Smooth muscle cell (in vitro differentiated cells): Measurements from ENCODE around the gene NOP10. TPM values are rescaled to one million over a fixed set of nuclear protein-coding genes. Genes with fewer than 3 reads are reported as not detected.
A peak's percentile ranks its signal among the peaks of the same experiment; 100 is the strongest.

Experiments used
- DNase-seq: peaks from one replicate; lab custom pipeline; 2025; ENCODE audit not compliant: unreplicated experiment; lab: John Stamatoyannopoulos, UW
- H2AFZ ChIP-seq: fragments of 200-600 bp; sonication (generic); 2 replicates; pipeline ENCODE4 v1.6.0; 2016; ENCODE audit warnings: antibody characterized with exemption, low read depth, mild to moderate bottlenecking
- H3F3A ChIP-seq: fragments of 200-600 bp; sonication (generic); 2 replicates; pipeline ENCODE4 v1.6.0; 2017; ENCODE audit warnings: antibody characterized with exemption, low read depth
- H3K27ac ChIP-seq: fragments of 200-600 bp; sonication (generic); 2 replicates; pipeline ENCODE4 v1.5.1; 2016; ENCODE audit warnings: low read depth, mild to moderate bottlenecking
- H3K27me3 ChIP-seq: fragments of 200-600 bp; sonication (generic); 2 replicates; pipeline ENCODE4 v1.6.1; 2016; ENCODE audit warnings: low read depth, mild to moderate bottlenecking
- H3K36me3 ChIP-seq: fragments of 200-600 bp; sonication (generic); 2 replicates; pipeline ENCODE4 v1.5.1; 2016; ENCODE audit warnings: low read depth
- H3K4me1 ChIP-seq: fragments of 200-600 bp; sonication (generic); 2 replicates; pipeline ENCODE4 v1.5.1; 2016; ENCODE audit warnings: low read depth
- H3K4me2 ChIP-seq: fragments of 200-600 bp; sonication (generic); 2 replicates; pipeline ENCODE4 v1.6.0; 2016; ENCODE audit warnings: mild to moderate bottlenecking
- H3K4me3 ChIP-seq: fragments of 200-600 bp; sonication (generic); 2 replicates; pipeline ENCODE4 v1.5.1; 2016; ENCODE audit warnings: mild to moderate bottlenecking
- H3K79me2 ChIP-seq: fragments of 200-600 bp; sonication (generic); 2 replicates; pipeline ENCODE4 v1.6.0; 2016; ENCODE audit warnings: low read depth, mild to moderate bottlenecking
- H3K9ac ChIP-seq: fragments of 200-600 bp; sonication (generic); 2 replicates; pipeline ENCODE4 v1.6.0; 2016; ENCODE audit warnings: low read depth
- H3K9me3 ChIP-seq: fragments of 200-600 bp; sonication (generic); replicated peaks from 2 replicates; pipeline ENCODE4 v1.5.1; 2016; ENCODE audit warnings: low read depth
- H4K20me1 ChIP-seq: fragments of 200-600 bp; sonication (generic); 2 replicates; pipeline ENCODE4 v1.6.0; 2016; ENCODE audit warnings: low read depth
- WGBS: methylation state at CpG from one replicate; pipeline ENCODE4 v1.1.7; 2016; ENCODE audit warnings: low lambda C conversion rate; 5-methylcytosine and 5-hydroxymethylcytosine counted together
- polyA plus RNA-seq: library from polyadenylated mRNA; unstranded; fragments of >200 nt; fragmentation: Nextera tagmentation; extraction: Ambion mirVana; gene quantifications from 2 replicates; pipeline ENCODE4 v1.2.1, GENCODE V29; 2016
- total RNA-seq: library from RNA; depleted of rRNA; stranded (reverse); fragments of >200 nt; gene quantifications from 2 replicates; pipeline ENCODE4 v1.2.3, GENCODE V29; 2014
- TF ChIP-seq, protein P1 (sequence below): fragments of 200-600 bp; sonication (generic); IDR thresholded peaks from 2 replicates; pipeline ENCODE4 v1.5.1; 2017; ENCODE audit warnings: borderline replicate concordance, mild to moderate bottlenecking, antibody characterized with exemption; ENCODE audit not compliant: insufficient read depth, poor library complexity, severe bottlenecking

NOP10 gene
- total and polyA plus RNA-seq, 2 experiments from 2014 or later = 305 to 306 TPM

DNA sequence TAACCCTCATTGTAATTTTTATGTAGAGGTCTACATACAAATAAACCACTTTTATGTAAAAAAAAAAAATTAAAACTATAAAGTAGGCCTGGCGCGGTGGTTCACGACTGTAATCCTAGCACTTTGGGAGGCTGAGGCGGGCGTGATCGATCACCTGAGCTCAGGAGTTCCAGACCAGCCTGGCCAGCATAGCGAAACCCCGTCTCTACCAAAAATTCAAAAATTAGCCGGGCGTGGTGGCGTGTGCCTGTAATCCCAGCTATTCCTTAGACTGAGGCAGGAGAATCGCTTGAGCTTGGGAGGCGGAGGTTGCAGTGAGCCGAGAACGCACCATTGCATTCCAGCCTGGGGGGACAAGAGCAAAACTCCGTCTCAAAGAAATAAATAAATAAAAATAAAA, 4.6 kb downstream of the NOP10 start:
- Histone ChIP-seq H3K4me3 (peak overlapping the region; percentile 91), H3K4me1 (peaks cover 8% of the 10 kb centered on the region), H3K27ac (peak overlapping the region; percentile 92), H3K79me2 (peaks cover 24% of the 10 kb centered on the region), H2AFZ (peak overlapping the region; percentile 57), H3K27me3 (no peaks in the 10 kb centered on the region), H3K9ac (peak overlapping the region; percentile 77), H3K36me3 (no peaks in the 10 kb centered on the region), H4K20me1 (no peaks in the 10 kb centered on the region), H3F3A (peaks cover 14% of the 10 kb centered on the region), H3K4me2 (peak overlapping the region; percentile 91), H3K9me3 (no peaks in the 10 kb centered on the region)
- WGBS = 44% methylated on average over 16 of the region's 16 CpGs
- DNase-seq = no peak
- TF ChIP-seq, protein P1, sequence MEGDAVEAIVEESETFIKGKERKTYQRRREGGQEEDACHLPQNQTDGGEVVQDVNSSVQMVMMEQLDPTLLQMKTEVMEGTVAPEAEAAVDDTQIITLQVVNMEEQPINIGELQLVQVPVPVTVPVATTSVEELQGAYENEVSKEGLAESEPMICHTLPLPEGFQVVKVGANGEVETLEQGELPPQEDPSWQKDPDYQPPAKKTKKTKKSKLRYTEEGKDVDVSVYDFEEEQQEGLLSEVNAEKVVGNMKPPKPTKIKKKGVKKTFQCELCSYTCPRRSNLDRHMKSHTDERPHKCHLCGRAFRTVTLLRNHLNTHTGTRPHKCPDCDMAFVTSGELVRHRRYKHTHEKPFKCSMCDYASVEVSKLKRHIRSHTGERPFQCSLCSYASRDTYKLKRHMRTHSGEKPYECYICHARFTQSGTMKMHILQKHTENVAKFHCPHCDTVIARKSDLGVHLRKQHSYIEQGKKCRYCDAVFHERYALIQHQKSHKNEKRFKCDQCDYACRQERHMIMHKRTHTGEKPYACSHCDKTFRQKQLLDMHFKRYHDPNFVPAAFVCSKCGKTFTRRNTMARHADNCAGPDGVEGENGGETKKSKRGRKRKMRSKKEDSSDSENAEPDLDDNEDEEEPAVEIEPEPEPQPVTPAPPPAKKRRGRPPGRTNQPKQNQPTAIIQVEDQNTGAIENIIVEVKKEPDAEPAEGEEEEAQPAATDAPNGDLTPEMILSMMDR = no peak

DNA sequence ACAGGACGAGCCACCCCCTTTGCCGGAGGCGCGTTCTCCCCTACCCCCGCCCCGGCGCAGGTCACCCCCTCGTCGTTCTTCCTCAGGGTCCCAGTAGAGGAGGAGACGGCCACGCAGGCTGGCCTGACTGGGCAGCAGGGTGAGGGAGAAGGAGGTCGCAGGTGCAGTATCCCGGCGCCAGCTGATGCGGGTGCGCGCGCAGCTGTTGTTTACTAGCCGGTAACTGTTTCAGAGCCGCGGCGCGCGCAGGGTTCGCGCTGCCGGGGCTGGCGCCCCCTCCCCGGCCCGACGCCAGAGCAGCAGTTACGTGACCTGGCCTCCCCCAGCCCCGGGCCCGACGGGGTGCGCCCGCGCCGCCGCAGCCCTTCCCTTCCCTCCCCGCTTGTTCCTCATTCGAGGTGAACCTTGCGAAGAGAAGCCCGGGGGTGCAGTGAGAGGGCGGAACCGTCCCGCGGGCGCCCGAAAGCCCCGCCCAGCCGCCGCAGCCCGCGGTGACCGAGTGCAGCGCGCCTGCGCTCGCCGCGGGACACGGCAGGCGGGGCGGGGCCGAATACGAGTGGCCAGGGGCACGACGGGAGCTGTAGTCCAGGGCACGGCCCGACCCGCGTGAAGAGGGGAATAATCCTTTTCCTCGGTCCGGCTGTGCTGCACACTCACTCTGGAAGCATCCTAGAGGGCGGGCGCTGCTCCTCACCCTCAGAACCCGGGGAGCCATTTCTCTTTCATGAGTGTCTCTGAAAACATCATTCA, 5.2 kb downstream of the NOP10 start, which contains the start of gene SLC12A6:
TSS of gene SLC12A6 (minus strand) at position 225 of the 750 bp plus-strand sequence. CDS start 1,101 bp downstream, outside the sequence.
- peaks cover 14% of the 10 kb centered on the region for H3F3A ChIP-seq
- H3K27ac ChIP-seq = peak within 1 kb of the TSS; percentile 92
- peak within 1 kb of the TSS; percentile 77 for H3K9ac ChIP-seq
- peak within 1 kb of the TSS; percentile 91 for H3K4me2 ChIP-seq
- no peaks in the 10 kb centered on the region for H3K36me3 ChIP-seq
- H3K27me3 ChIP-seq = no peaks in the 10 kb centered on the region
- H3K4me1 ChIP-seq = peaks cover 8% of the 10 kb centered on the region
- no peaks in the 10 kb centered on the region for H4K20me1 ChIP-seq
- TF ChIP-seq, protein P1 = no peak
- peak within 1 kb of the TSS; percentile 91 for H3K4me3 ChIP-seq
- WGBS = under 1% methylated on average over 65 of the region's 78 CpGs
- H3K79me2 ChIP-seq = peaks cover 24% of the 10 kb centered on the region
- H2AFZ ChIP-seq = peak within 1 kb of the TSS; percentile 77
- peak; percentile 73 for DNase-seq
- H3K9me3 ChIP-seq = no peaks in the 10 kb centered on the region

DNA sequence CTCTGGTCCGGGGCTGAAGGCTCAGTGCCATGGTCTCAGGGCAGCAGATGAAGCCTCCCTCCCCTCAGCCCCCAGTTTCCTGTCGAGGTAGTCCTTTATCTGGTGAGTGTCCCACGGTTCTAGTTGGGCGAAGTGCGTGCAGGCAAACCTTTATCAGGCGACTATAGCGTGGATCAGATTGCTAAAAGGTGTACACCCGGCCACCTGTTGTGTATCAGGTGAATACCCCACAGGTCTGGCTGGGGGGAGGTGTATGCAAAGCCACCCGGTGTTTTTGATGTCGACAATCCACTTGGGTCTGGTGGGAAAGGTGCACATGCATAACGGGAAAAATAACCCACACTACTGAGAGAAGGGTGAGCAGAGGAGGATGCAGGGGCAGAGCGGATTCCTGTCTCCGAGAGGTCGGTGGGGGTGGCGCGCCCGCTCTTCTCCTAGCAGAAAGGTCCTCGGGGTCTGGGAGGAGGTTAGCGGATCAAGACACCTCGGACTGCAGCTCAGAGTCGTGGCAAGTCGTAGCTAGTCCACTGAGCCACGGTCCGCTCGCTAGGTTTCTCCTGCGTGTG, 5.9 kb downstream of the NOP10 start:
- no peaks in the 10 kb centered on the region for H3K36me3 ChIP-seq
- H3K9me3 ChIP-seq = no peaks in the 10 kb centered on the region
- H3K4me2 ChIP-seq = peak overlapping the region; percentile 84
- peak overlapping the region; percentile 77 for H2AFZ ChIP-seq
- H3K79me2 ChIP-seq = peaks cover 19% of the 10 kb centered on the region
- DNase-seq = no peak
- H4K20me1 ChIP-seq = no peaks in the 10 kb centered on the region
- WGBS = 10% methylated on average over 25 of the region's 26 CpGs
- TF ChIP-seq, protein P1 = no peak
- H3F3A ChIP-seq = peaks cover 14% of the 10 kb centered on the region
- peak overlapping the region; percentile 62 for H3K9ac ChIP-seq
- peak overlapping the region; percentile 91 for H3K4me3 ChIP-seq
- no peak overlapping the region for H3K27ac ChIP-seq
- peaks cover 6% of the 10 kb centered on the region for H3K4me1 ChIP-seq
- H3K27me3 ChIP-seq = no peaks in the 10 kb centered on the region
